AG08395 (cell line): Measurements from ENCODE around the gene NEURL1.
"Not testable (repeated sequence)": the region's sequence is repeated elsewhere in the genome, so short reads cannot be mapped to it uniquely, and the experiment has no call there.

Experiments
- DNase-seq: peaks from one replicate; pipeline ENCODE4 v3.0.0; 2012; ENCODE audit warnings: mixed read lengths, low spot score

NEURL1 gene

DNA sequence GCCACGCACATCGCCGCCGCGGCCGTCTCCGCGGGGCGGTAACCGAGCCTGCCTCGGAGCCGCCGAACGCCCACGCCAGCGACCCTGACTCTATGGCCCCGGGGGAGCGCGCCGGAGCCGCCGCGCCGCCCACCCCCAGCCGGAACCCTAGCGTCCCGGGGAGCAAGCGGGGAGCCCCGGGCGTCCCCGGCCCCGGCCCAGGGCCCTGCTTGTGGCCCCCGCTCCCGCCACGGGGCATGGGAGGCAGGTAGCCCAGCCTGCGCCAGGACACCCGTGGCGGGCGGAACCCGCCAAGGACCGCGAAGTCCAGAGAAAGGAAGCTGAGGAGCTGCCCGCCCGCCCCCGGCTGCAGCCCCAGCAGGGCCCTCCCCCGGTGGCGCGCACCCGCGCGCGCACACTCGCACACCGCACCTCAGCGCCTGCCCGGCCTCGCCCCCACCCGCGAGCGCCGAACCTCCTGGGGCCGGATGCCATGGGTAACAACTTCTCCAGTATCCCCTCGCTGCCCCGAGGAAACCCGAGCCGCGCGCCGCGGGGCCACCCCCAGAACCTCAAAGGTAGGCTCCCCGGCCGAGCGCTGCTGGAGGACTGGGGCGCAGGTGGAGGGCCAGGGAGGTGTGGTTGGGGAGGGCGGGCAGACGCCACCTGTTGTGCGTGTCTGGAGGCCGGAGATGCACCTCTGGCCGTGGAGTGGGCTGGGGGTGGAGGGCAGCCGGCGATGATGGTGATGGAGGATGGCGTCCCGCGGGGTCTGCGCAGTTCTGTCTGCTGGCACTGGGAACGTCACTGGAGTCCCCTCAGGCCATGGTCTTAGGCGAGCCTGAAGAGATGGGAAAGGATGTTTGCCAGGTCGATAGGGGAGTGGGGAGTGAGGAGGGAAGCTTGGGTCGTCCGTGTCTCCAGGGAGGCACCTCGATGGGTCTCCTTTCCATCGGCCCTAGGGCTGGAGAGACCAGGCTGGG, 692 bp downstream of the NEURL1 start:
- no peak for DNase-seq

GRCh38 chr10:103495321-103495720, 1.8 kb downstream of the NEURL1 start:
- no peak for DNase-seq

DNA sequence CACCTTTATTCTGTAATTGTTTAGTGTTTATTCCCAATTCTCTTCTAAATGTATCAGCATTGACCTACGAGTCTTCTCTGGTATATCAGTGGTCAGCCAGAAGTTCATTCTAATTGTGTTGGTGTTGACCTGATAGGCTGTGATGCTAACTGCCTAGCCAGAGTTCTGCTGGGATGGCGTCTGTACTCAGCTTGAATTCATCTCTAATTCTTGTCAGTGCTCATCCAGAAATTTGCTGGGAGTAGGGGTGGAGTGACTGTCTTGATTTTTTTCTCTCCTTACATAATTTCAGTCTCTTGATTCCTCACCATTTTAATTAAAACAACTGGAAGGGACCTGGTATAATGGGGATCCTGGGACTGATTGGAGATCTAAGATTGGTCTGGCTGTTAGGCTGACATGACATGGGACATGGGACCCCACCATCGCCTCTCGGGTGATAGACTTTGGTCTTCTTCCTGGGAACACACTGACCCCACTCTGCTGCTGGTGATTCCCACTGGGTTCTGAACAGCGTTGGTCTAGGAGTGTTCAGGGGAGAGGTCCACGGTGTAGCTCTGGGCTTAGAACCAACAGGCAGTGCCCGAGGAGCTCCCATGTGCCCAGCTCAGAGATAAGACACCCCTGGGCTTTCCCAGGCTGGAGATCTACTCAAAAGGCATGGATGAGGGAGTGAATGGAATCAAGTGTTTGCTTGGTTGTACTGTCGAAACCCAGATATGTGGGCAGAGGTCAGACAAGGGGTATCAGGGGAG, 3.8 kb downstream of the NEURL1 start:
- DNase-seq = no peak

DNA sequence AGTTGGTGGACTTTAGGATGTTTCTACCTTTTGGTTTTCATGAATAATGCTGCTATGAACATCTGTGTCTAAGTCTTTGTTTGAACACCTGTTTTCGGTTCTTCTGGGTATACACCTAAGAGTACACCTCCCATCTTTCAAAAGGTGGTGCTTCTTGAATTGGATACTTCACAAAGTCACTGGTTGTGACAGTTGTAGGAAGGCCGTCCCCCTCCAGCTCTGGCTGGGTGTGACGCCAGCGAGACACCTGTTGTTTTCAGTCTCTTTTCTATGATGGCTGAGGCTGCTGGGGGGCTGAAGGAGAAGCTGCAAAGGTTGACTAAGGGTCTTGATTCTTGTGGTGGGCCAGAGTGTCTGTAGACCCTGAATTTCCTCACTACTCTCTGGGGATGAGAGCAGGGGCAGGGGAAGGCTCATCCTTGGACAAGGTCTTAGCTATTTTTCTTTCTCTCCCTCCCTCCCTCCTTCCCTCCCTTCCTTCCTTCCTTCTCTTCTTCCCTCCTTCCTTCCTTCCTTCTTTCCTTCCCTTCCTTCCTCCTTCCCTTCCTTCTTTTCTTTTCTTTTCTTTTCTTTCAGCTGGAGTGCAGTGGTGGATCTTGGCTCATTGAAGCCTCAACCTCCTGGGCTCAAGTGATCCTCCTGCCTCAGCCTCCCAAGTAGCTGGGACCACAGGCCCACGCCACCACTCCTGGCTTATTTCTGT, 5.6 kb downstream of the NEURL1 start:
- no peak for DNase-seq

- no peak for DNase-seq
These were observed 6.4 kb downstream of the NEURL1 start for GRCh38 chr10:103499881-103500280.

DNA sequence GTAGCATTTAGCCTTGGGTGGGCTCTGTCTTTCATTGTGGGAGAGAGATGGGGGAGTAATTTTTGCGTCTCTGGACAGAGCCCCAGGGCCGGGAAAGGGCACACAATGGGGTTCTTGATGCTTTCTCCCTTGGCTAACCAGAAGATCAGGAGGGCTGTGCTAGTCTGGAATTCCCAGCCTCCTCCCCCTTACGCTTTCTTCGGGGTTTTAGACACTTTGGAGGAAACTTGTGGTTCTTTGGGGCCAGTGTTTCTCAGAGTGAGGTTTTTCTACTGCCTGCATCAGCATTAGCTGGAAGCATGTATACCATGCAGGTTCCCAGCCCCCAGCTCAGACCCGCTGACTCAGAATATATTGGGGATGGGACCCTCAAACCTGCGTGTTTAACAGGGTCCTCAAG, 7.0 kb downstream of the NEURL1 start:
- no peak for DNase-seq

GRCh38 chr10:103501186-103501585, 7.7 kb downstream of the NEURL1 start:
- DNase-seq = no peak

GRCh38 chr10:103502849-103503660, 9.6 kb downstream of the NEURL1 start:
- no peak for DNase-seq

DNA sequence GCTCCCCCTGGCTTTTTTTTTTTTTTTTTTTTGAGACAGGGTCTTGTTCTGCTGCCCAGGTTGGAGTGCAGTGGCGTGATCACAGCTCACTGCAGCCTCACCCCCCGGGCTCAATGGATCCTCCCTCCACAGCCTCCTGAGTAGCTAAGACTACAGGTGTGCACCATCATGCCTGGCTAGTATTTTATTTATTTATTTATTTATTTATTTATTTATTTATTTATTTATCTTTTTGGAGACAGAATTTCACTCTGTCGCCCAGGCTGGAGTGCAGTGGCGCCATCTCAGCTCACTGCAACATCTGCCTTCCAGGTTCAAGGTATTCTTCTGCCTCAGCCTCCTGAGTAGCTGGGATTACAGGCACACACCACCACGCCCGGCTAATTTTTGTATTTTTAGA, 10.3 kb downstream of the NEURL1 start:
- DNase-seq = not testable (repeated sequence)

GRCh38 chr10:103504181-103504783, 10.8 kb downstream of the NEURL1 start:
- no peak for DNase-seq

- no peak for DNase-seq
These were observed 12.6 kb downstream of the NEURL1 start for GRCh38 chr10:103506061-103506460.

- DNase-seq = no peak
These were observed 14.0 kb downstream of the NEURL1 start for GRCh38 chr10:103507235-103508191.

- no peak for DNase-seq
These were observed 16.7 kb downstream of the NEURL1 start for GRCh38 chr10:103510046-103510685.

DNA sequence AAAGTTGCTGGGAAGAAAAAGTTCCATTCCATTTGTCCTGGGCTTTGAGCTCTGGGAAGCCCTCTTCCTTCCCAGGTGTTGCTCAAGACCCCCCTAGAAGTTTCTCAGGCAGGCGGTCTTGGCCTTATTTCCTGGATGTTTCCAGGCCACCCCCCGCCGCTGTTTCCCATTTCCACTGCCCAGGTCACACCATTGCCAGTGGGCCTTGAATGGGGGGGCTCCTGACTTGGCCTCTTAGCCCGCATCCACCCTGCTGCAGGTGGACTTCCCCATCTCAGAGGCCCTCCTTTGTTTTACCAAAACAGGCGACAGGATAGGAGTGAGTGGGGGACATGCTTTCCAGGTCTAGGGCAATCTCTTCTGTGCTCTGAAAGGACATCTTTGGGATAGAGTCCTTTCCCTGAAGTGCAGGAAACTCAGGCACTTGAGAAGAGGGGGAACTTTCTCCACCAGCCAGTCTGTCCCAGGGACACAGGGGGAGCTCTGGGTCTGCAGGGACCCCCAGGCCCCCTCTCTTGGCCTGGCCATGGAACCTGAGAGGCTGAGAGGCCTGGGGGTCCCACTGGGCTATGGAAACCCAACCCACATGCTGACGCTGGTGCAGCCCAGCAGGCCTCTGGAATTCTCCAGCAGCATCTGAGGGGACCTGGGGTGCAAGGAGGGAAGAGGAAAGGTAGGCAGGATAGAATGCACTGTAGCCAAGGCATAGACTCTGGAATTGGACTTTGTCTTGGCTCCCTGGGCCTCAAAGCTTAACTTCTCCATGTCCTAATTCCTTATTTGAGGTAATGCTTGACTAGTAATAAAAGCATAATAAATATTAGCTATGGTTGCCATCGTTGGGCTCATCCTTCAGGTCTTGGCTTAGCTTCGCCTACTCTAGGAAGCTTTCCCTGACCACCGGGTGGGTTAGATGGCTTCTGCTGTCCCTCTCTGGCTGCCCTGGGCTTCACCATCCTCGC, 17.6 kb downstream of the NEURL1 start:
- peak; percentile 0 for DNase-seq

DNA sequence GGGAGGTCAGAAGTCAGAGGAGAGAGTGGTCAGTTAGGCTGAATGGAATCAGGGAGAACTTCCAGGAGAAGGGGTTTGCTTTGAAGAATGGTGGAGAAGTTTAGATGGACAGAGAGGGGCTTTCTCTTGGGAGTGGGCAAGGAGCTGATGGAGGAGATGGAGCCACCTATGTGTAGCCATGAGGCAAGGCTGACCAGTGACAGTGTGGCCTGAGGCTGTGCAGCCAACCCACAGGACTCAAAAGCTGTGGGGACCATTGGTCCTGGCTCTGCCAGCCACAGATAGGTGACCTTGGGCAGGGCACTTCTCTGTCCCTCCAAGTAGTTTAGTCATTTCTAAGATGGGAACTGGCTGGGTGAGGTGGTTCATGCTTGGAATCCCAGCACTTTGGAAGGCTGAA, 18.7 kb downstream of the NEURL1 start:
- peak; percentile 1 for DNase-seq

DNA sequence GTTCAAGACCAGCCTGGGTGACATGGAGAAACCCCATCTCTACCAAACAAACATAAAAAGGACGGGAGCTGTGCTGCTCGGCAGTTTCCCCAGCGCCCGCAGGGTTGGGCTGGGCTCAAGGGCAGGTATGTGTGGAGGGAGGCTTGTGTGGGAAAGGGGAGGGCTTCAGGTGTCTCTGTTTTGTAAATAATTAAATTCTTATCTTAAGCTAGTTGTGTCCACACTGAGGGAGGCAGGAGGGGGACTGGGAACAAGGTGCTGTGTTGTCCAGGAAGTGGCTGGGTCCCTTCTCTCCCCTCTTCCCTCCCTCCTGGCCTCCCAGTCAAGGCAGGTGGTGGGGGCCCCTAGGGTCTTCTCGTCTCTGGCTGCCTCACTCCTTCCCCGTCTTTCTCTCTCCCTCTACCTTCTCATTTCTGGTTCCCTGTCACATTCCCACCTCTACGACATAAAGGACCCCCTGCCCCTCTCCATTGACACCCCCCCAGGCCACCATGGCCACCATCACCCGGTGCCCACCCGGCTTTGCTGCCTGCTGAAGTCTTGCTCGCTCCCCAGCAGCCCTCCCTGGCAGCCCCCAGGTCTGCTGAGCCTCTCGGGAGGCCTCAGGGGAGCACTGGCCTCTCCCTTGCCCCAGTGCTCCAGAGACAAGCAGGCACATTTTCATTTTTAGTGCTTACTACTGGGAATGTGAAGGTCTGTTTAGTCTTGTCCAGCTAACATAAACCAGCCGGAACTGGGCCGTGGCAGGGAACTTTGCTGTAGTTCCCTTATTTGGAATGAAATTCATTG, 19.3 kb downstream of the NEURL1 start:
- no peak for DNase-seq

DNA sequence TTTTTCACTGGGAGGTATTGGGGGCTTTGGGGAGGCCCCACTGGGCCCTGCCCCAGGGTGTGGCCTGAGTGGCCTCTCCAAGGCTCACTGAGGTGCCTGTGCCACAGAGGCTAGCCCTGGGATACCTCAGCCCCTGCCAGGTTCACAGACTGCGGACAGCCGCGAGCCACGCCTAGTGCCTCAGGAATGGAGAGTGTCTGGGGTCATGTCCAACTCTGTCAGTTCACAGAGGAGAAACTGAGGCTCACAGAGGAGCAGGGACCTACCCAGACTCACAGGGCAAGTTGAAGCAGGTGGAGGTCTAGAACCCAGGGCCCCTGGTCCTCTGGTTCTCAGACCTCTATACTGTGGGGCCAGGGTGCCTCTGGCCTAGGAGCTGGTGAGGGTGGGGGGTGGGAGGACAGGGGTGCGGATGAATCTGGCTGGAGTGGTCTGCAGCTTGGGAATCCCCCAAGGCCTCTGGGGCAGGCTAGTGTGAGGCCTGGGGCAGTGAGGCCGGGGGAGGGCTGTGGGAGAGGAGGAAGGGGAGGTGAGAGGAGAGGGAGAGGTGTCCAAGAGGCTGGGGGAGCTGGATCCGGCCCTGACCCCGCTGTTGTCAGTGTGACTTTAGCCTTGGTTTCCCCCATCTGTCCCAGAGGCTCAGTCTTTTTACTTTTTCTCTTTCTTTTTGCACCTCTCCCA, 20.0 kb downstream of the NEURL1 start:
- peak; percentile 1 for DNase-seq
